GM19328 (cell line): ENCODE data around the gene UBAC1.
"Not testable (repeated sequence)": the region's sequence is repeated elsewhere in the genome, so short reads cannot be mapped to it uniquely, and the experiment has no call there.

ENCODE experiments used
- ATAC-seq: cut with Tn5 transposase; IDR thresholded peaks from one replicate; pipeline ENCODE4 v1.9.1; 2021; ENCODE audit warnings: mild to moderate bottlenecking, moderate library complexity; ENCODE audit not compliant: unreplicated experiment

The UBAC1 gene

DNA sequence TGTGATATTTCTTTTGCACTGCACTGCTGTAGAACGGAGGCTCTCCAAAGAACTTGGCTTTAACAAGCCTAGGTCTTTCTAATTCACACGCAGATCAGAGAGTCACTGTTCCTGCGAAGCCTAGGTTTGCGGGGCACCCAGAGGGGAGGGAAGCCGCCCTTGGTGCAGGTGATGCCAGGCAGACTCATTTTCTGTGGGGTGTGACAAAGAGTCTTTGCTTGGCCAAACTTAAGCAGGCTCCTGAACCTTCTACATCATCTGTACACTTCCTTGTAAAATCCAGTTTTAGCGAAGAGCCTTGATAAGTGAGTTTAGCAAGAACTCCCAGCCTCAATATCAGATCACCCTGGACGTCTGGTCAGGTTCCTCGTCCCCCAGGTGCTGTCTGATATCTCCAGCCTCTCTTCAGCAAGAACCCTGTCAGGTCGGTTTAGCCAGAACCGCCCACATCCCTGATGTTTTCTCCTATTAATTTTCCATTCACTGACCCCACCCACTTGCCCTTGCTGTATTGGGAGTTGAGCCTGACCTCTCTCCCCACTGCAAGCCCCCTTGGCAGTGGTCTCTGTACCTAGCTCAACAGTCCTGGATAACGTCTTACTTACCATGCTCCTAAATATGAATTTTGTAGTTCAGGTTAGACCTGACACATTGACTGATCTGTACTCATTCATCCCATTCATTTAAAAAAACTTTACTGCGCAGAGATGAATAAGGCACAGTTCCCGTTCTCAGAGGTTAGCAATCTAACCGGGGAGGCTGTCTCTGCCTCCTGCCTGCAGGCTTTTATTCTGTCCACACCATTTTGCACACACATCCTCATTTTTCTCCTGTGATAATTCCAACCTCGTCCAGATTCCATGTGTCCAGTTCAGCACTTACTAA is 880 bp upstream of the UBAC1 start:
- no peak for ATAC-seq

DNA sequence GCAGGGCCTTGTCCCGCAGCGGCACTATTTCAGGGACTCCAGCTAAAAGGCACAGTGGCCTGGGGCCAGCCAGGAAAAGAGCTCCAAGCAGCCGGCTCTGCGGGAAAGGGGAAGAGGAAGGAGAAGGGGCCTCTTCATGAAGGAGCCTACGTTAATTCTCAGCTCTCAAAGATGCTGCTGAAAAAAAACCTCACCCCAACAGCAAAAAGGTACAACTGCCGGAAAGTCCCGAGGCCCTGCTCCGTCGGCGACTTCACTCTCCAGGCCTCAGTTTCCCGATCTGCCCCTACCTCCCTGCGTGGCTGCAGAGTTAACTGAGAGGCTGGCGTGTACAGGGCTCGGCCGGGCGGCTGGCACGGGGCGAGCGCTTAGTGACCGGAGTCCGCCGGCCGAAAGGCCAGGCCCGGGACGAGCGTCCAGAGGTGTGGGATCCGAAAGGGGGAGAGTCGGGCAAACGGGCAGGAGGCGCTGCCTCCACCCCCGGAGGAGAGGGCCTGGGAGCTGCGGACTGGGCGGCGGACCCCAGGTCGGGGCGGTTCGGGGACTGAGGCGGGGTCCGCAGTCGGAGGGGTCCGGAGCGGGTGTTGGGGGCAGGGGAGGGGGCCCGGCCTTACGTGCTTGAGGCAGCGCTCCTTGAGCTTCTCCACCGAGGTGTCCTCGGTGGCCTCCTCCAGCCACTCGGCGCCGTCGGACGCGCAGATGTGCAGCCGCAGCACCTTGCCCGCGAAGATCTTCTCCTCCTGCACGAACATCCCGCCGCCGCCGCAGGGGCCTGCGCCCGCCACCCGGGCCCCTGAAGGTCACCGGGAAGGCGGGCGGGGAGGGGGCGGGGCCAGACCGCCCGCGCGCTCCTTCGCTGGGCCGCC is 529 bp downstream of the UBAC1 start:
- peak; percentile 10 for ATAC-seq

DNA sequence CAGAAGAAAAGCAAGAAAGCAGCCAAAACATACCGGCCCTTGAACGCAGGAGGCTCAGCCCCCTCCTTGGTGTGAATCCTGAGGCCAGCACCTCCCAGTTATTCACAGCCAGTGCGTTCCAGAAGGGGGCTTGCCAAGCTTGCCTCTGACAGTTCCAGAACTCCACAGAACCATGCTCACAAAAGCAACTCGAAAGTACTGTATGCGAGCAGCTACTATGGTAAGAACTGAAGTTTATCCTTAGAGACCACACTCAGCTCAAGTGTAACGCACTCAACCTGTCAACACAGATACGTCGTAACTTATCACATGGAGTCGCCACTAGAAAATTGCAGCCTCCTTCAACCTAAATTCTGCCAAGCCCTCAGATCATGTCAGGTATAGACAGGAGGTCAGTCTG is 1.4 kb downstream of the UBAC1 start:
- no peak for ATAC-seq

DNA sequence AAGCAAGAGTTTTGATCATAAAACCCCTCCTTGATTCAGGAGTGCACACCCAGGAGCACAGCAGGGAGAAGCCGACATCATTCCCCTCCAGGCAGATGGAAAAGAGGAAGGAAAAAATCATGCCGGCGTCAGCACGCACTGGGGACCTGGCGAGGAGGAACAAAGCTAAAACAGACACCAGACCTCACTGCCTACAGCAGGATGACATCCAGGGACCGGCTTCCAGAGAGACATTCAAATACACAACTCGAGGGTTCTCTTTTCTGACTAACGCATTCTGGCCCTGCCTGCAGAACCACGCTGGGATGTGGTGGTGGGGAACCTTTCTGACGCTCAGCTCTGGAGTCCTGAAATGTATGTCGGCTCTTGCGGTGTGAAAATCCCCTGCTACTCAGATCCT is 2.7 kb downstream of the UBAC1 start:
- no peak for ATAC-seq

DNA sequence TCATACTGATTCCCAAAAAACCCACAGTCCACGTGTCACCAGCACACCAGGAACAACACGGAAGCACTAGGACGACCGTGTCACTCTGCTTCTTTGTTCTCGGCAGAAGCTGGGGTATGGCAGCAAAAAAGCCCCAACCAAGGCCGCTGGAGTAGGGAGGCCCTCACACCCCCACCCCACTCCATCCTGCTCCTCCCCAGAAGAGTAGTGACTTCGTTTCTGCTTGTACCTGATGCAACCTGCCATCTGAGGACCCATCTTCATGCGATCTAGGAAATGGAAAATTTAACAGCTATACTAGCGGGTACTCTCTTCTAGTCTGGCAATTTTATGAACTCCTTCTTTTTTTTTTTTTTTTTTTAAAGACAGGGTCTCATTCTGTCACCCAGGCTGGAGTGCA is 3.7 kb downstream of the UBAC1 start:
- ATAC-seq, result no peak

DNA sequence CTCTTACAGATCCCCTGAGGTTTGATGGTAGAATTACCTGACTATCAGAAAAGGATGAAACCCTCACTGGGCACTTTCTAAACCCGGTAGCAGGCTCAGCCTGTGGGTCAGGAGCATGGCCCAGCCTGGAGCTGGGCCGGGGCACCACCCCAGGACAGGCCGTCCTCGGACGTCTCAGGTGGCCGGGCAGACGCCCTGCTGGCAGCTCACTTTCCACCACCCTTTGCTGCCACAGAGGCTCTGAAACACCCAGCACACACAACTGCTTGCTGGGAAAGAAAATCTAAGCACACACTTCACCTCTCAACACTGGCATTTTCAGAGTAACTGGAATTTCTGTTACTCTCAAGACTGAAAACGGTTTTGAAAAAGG is 4.4 kb downstream of the UBAC1 start:
- ATAC-seq, result no peak

DNA sequence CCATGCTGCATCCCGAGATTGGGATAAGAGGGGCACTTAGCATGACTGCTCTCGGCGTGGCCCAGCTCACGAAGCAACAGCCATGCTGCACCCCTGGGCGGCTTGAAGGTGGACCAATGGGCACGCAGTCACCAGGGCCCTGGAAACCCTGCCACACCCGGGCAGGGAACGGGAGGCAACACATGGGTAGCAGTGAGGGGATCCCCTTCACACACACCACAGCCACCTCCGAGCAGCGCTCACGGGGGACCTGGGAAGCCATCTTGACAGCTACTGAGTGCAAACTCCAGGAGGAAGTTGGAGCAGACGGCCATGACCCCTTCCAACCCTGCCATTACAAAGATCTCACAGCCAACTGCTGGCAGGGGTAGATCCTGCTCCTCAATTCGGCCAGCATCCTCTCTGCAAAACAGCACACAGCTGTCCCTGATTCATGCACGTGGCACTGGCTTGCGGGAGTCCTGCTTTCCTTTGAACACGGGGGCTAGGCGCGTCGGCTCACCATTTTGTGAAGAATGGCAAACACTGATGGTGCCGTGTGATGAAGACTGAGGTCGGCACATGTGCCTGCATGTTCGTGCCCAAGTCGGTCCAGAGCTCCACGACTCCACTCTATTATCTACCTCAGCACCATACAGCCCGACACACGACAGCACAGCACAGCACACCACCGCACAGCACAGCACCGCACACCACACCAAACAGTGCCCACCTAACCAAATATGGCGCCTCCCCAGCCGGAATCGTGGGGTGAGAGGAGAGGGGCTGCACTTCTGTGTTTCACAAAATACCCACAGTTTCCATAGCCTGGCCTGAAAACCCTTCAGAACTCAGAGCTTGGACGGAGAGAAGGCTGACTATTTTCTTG is 5.0 kb downstream of the UBAC1 start:
- ATAC-seq, result no peak

DNA sequence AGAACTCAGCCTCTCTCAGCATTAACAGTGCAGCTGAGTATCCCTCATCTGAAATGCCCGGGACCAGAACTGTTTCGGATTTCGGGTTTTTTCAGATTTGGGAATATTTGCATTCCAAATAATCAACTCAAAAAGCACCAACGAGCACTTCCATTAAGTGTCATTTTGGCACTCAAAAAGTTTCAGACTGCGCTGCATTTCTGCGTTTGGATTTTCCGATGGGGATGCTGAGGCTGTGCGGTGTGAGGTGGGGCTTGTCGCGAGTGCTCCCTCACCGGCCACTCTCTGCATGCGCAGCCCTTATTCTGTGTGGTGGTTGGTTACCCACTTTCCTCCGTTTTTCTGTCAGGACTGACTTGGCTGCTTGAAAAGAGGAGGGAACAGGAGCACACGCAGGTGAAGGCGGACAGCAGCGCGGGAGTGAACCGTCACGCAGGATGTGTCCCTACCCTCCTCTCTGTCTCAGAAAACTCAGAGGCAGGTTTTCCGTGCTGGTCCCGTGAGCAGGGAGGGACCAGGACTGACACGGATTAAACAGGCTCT is 8.4 kb downstream of the UBAC1 start:
- no peak for ATAC-seq

DNA sequence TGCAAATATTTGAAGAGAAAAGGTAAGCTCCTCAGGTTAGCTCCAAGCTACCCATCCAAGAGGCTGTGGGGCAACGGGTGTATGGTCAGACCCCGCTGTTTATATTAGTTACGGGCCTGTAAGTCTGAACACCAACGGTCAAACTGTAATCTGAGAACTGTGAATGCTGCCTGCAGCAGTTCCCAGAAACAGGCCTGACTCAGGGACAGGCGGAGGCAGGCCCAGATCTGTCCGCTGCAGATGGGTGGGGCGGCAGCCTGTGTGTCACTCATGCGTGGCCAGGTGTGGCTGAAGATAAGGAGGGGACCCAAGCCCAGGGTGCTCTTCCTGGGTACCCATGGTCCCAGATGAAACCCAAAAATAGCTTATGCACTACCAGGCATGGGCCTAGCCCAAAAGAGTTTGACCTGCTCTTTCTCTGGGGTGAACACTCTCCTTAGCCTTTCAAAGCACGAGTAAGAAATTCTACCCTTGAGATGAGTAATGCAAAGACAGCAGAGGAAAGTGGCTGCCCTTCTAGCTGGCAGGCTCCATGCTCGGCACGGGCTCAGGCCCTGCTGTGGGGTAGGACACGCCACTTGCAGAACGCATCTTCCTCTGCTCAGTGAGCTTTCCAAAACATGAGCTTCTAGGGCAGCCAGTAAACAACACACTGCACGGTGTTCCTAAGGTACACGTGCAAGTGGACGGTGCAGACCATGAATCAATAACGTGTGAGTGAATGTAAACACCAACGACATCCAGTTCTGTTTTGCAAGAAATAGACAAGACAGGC is 9.1 kb downstream of the UBAC1 start:
- ATAC-seq, result no peak

DNA sequence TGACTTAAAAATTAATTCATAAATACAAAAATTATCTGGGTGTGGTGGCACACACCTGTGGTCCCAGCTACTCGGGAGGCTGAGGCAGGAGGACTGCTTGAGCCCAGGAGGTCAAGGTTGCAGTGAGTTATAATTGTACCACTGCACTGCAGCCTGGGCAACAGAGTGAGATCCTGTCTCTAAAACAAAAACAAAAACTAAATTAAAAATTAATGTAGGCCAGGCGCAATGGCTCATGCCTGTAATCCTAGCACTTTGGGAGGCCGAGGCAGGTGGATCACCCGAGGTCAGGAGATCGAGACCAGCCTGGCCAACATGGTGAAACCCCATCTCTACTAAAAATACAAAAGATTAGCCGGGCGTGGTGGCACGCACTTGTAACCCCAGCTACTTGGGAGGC is 9.9 kb downstream of the UBAC1 start:
- ATAC-seq, result not testable (repeated sequence)

DNA sequence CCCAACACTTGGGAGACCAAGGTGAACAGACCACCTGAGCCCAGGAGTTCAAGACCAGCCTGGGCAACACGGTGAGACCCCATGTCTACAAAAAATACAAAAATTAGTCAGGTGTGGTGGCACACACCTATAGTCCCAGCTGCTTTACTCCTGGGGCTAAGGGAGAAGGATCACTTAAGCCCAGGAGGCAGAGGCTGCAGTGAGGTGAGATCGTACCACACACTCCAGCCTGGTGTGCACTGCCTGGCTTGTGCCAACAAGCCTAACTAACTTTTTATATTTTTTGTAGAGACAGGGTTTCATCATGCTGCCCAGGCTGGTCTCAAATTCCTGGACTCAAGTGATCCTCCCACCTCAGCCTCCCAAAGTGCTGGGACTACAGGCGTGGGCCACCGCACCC is 10.3 kb downstream of the UBAC1 start:
- not testable (repeated sequence) for ATAC-seq

DNA sequence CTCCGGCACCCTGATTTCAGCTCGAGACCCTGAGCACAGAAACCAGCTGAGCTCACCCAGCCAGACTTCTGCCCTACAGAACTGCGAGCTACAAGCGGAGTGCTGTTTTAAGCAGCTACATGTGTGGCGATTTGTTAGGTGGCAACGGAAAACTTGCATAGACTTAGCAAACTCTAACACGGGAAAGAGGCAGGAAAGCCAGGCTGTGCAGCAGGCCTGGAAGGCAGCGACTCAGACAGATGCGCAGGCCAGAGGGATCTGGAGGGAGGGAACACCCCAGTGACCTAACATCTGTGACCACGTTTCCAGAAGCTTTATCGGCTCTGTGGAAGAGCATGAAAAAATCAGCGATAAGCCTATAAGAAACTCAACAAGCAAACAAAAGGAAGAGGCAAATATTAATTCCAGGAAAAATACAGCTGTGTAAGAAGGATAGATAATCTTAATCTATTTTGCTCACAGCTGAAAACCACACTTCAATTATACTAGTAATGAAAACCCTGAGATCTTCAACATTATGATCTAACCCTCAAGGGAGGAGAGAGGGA is 11.0 kb downstream of the UBAC1 start:
- no peak for ATAC-seq

DNA sequence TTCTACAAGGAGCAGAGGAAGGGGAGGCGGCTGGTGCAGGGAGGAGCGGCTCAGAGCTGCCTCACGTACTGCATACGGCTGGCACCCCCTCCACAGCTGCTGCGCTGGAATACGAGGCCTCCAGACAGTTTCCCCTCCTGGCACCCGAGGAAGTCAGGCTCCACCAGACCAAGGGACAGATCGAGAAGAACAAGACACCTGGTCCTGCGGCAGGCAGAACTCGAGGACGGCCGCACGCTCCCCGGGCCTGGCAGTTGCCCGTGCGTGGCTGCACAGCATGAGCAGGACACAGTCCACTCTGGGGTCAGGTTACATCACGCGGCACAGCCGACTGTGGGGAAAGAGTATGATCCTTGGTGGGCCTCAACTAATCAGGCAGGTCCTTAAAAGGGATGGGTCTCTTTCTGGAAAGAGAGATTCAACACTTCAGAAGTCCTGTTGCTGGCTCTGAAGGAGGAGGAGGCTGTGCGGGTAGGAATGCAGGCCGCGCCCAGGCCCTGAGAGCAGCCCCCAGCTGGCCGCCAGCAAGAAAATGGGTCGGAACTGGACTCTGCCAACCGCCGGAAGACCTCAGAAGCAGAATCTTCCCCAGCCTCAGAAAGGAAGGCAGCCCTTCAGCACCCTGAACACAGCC is 11.6 kb downstream of the UBAC1 start:
- no peak for ATAC-seq

DNA sequence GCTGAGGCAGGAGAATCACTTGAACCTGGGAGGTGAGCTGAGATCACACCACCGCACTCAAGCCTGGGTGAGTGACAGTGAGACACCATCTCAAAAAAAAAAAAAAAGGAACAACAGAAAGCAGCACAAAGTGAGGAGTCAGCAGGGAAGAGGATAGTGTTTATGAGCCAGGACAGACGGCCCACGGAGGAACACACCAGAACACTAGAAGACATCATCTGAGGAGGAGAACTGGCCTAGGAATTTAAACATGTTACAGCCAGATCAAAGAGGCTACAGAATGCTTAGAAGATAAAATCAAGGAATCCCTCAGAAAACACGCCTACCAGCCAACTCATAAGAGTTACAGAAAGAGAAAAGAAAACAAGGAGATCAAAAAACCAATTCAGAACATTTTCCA is 12.2 kb downstream of the UBAC1 start:
- ATAC-seq, result no peak

DNA sequence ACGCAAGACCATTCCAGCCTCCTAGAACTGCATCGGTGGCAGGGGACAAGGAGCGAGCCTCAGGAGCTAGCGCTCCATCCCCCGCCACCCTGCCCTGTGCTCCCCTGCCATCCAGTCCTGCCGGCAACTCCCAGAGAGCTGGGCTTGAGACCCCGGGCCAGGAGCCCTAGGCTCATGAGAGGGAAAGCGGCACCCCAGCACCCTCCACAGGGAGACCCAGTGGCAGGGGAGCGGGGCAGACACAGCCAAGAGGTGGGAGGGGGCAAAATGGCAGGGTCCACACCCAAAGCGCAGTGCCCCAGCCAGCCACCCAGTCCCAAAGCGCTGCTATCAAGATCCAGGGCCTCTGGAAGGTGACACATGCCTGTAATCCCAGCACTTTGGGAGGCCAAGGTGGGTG is 12.7 kb downstream of the UBAC1 start:
- ATAC-seq, result no peak

DNA sequence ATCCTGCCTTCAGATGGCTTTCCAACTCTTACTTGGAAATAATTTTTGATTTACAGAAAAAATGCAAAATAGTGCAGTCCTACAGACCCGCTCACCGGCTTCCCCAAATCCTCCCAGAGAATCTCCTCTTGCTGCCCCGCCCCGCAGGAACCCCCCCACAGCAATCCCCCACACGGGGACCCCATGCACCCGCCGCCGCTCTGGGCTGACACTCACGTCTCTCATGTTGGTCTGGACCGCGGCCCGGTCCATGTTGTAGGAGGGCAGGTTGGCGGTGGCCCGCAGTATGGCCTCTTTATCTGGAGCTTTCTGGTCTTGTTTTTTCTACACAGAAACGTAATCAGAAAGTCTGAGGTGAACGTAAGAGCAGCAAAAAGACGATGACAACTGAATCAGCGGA is 13.6 kb downstream of the UBAC1 start:
- no peak for ATAC-seq

DNA sequence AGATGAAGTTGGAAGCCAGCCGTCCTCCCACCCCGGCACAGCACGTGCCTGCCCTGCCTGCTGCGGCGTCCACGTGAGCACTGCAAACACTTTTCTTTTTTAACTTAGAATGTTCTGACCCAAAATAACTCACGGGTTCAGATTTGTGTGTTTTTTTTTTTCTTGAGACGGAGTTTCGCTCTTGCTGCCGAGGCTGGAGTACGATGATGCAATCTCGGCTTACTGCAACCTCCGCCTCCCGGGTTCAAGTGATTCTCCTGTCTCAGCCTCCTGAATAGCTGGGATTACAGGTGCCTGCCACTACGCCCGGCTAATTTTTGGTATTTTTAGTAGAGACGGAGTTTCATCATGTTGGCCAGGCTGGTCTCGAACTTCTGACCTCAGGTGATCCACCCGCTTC is 14.1 kb downstream of the UBAC1 start:
- ATAC-seq, result not testable (repeated sequence)

DNA sequence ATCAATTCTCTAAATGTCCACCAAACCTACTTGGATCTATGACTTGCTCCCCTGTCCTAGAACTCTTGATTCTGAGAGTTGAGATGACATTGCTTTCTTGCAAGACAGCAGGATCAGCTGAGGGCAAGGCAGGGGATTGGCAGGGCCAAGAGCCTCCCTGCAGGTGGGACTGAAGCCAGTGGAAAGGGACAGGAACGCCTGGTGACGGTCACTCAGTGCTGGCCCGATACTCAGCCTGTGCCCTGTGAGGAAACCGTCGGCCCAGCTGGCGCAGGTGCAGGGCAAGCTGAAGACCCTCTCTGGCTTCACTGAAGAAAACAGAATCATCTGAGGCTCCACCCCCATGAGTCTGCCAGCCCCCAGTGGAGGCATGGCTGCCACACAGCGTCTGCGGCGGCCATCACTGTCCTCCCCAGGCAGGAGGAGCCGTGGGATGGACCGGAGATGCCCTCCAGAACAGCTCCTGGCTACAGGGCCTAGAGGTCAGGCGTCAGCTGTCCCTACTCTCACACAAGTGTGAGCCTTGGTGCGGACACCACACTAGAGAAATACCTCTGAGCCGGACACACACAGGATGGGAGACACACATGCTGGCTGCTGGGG is 14.7 kb downstream of the UBAC1 start:
- no peak for ATAC-seq

DNA sequence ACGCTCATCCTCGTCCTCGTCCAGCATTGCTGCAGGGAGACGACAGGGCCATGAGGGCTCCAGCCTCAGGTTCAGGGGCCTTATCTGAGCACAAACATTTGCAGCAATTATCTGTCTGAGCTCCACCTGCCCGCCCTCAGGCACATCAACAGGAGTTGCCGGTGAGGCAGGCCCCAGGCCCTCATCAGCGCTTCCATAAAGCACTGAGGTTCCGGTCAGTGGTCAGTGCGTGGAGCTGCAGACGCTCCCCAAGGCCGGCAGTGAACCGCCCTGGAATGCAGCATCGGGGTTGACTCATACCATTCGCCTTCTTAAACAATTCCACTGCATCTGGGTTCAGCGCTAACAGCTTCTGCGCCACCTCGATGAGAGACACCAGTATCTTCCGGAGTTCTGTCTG is 15.2 kb downstream of the UBAC1 start:
- no peak for ATAC-seq
